GM19240 (cell line): ENCODE results near the gene KISS1R.
A peak's percentile ranks its signal among the peaks of the same experiment; 100 is the strongest.
"Not testable (repeated sequence)": the region's sequence is repeated elsewhere in the genome, so short reads cannot be mapped to it uniquely, and the experiment has no call there.

Experiments
- DNase-seq: peaks from one replicate; pipeline ENCODE4 v3.0.0; 2011; ENCODE audit warnings: low spot score; ENCODE audit not compliant: insufficient read length

Gene KISS1R

GRCh38 chr19:952049-952679 lies 35.0 kb downstream of the KISS1R start:
- no peak for DNase-seq

GRCh38 chr19:952680-953444 lies 35.7 kb downstream of the KISS1R start:
- no peak for DNase-seq

GRCh38 chr19:953445-954271 lies 36.5 kb downstream of the KISS1R start:
- no peak for DNase-seq

GRCh38 chr19:954272-954671 lies 37.1 kb downstream of the KISS1R start:
- DNase-seq = no peak

- peak; percentile 85 for DNase-seq
Observed at GRCh38 chr19:954672-955494, 37.8 kb downstream of the KISS1R start.

GRCh38 chr19:955803-956765 lies 39.0 kb downstream of the KISS1R start:
- DNase-seq = no peak

- DNase-seq = no peak
Observed at GRCh38 chr19:956766-957440, 39.8 kb downstream of the KISS1R start.

GRCh38 chr19:957578-957977 lies 40.4 kb downstream of the KISS1R start:
- not testable (repeated sequence) for DNase-seq

- DNase-seq = no peak
Observed at GRCh38 chr19:958967-959855, 42.1 kb downstream of the KISS1R start.

GRCh38 chr19:960020-960419 lies 42.9 kb downstream of the KISS1R start:
- DNase-seq = no peak

GRCh38 chr19:960601-960938 lies 43.4 kb downstream of the KISS1R start:
- no peak for DNase-seq

- DNase-seq = no peak
Observed at GRCh38 chr19:961866-962620, 44.9 kb downstream of the KISS1R start.

GRCh38 chr19:962683-963400 lies 45.7 kb downstream of the KISS1R start:
- DNase-seq = no peak

GRCh38 chr19:963486-963951 lies 46.4 kb downstream of the KISS1R start:
- no peak for DNase-seq

- no peak for DNase-seq
Observed at GRCh38 chr19:964116-964520, 47.0 kb downstream of the KISS1R start.

GRCh38 chr19:964761-965694 lies 47.9 kb downstream of the KISS1R start:
- no peak for DNase-seq
